Putamen (tissue), 1 donor: ENCODE data around the gene GFPT1.

Experiments
- DNase-seq: peaks from one replicate; pipeline ENCODE4 v3.0.0-alpha.2; 2016; ENCODE audit warnings: low spot score

GFPT1 gene

GRCh38 chr2:69316550-69316949 lies 70.5 kb downstream of the GFPT1 start:
- no peak for DNase-seq

DNA sequence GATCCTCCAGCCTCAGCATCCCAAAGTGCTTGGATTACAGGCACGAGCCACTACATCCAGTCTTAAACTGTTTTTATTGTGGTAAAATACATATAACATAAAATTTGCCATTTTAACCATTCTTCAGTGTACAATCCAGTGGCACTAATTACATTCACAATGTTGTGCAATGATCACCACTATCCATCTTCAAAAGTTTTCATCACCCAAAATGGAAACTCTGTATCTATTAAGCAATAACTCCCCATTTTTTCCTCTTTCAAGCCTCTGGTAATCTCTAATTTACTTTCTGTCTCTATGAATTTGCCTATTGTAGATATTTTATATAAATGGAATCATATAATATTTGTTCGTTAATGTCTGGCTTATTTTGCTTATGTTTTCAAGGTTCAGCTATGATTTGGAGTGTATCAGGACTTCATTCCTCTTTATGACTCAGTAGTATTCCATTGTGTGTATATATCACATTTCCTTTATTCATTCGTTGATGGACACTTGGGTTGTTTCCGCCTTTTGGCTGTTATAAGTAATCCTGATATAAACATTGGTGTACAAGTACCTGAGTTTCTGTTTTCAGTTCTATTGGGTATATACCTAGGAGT lies 71.8 kb downstream of the GFPT1 start:
- DNase-seq = no peak

GRCh38 chr2:69311024-69311416 lies 76.0 kb downstream of the GFPT1 start:
- no peak for DNase-seq

GRCh38 chr2:69310111-69311023 lies 76.7 kb downstream of the GFPT1 start:
- no peak for DNase-seq

GRCh38 chr2:69309351-69310110 lies 77.5 kb downstream of the GFPT1 start:
- DNase-seq = no peak

DNA sequence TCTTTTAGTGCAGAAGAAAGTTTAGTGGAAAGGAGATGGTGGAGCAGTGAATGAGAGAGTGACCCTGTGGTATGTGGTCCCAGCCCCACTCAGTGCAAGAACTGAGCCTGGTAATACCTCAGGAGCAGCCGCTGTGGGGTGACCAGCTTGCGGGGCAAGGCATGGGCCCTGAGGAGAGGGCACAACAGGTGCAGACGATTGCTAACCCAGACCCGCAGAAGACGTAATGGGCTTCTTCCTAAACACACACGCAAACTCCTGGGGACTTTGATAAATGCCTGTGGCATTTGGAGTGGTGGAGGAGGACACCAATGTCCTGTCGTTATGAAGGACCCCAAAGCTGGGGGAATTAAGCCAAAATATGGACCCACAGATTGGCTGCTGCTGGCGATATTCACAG lies 78.7 kb downstream of the GFPT1 start:
- DNase-seq = no peak

DNA sequence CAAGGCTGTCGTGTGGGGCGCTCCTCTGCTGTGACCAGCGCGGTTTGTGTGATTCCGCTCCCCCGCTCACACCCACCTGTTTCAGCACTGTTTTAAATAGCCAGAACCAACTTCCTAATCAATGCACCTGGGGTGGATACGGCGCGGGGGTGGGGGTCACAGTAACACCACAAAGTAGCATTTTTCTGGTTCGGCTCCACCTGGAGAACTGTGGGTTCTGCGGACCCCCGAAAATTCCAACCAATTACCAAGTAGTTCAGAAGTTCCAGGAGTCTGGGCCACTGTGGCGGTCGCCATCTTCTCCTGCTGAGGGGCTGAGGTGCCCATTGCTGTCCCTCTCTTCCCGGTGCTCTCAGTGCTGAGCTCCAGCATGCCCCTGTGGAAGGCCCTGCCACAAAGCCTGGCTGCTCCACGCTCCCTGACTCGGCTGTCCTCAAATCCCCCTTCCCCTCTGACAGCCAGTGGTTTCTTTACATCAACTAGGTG lies 79.4 kb downstream of the GFPT1 start:
- no peak for DNase-seq

- peak; percentile 43 for DNase-seq
These were observed 80.0 kb downstream of the GFPT1 start for GRCh38 chr2:69306822-69307578.

DNA sequence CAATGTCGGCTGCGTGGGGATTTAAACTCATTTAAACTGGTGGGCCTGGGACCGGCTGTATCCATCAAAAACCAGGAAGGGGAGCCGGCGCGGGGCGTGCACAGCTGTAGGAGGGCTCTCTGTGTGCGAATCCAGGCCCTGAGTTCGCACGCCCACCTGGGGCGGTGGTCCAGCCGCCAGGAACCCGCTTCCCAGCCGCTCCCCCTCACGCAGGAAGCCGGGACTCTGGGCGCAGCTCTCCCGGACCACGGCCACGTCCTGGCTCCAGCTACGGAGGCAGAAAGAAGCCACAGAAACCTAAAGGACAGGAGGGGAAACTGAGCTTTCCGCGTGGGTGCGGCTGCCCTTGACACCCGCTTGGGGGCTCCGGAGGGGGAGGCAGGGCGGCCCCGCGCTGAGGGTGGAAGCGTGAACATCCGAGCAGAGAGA lies 80.6 kb downstream of the GFPT1 start:
- no peak for DNase-seq

GRCh38 chr2:69305712-69306392 lies 81.2 kb downstream of the GFPT1 start:
- DNase-seq = no peak

GRCh38 chr2:69305166-69305565 lies 81.9 kb downstream of the GFPT1 start:
- DNase-seq = no peak

- no peak for DNase-seq
These were observed 82.4 kb downstream of the GFPT1 start for GRCh38 chr2:69304656-69305055.

- no peak for DNase-seq
These were observed 86.4 kb downstream of the GFPT1 start for GRCh38 chr2:69300650-69301049.

DNA sequence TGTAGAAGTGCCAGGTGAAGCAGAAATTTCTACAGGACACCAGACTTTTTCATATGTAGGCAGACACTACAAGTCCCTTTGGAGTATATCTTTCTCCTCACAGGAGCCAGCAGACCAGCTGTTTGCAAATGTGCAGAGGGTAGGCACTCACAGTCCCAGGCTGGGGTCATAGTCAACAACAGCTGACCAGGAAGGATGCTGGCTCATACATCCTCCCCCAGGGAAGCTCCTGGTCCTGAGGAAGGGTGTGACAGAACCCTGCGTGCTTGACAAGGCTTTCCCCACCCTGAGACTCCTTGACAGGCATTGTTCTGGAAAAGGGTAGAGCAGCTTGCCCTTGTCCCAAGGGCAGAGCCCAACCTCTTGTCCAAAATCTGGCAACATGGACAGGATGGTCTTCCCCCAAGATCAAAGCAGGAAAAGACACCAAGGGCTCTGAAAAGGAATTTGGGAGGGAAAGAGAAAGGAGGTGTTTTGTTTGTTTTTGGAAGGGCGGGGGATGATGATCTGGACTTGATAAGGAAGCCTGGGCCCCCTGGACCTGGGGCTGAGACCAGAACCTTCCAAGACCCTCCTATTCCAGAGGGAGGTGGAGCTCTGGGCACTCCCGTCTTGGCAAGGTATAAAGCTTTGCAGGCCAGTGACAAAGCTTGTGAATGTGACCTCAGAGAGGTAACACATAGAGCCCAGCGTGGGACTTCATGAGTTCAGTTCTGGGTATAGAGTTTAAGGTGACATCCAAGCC lies 87.1 kb downstream of the GFPT1 start:
- no peak for DNase-seq

DNA sequence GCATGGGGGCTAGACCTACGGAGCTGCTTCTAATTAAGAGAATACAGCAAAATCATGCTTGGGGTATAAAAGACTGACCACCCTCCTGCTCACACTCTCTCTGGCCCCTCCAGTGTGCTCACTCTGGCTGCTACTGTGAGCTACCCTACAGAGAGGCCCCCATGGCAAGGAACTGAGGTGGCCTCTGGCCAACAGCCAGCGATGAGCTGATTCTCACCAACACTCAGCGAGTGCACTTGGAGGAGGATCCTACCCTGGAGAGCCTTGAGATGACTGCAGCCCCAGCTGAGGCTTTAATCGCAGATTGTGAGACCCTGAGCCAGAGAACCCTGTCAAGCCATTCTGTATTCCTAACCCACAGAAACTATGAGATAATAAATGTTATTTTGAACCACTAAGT lies 88.2 kb downstream of the GFPT1 start:
- no peak for DNase-seq

- no peak for DNase-seq
These were observed 88.8 kb downstream of the GFPT1 start for GRCh38 chr2:69298261-69298660.

DNA sequence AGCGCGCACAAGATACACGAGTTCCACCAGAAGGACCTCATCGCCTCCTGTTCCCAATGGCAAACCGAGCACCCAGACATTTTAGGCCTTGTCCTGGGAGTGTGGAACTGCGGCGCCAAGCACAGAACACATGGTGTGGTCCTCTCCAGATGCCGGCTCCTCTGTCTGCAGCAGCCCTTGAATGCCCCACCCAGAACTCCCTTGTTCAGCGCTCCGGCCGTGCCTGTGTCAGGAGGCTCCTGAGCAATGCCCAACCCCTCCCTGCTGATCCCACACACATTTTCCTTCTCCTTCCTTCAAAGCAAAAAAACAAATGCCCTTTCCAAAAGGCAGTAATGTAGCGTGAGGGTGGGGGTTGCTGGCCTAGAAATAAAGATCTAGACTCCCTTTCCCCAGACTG lies 89.8 kb downstream of the GFPT1 start:
- DNase-seq = no peak

DNA sequence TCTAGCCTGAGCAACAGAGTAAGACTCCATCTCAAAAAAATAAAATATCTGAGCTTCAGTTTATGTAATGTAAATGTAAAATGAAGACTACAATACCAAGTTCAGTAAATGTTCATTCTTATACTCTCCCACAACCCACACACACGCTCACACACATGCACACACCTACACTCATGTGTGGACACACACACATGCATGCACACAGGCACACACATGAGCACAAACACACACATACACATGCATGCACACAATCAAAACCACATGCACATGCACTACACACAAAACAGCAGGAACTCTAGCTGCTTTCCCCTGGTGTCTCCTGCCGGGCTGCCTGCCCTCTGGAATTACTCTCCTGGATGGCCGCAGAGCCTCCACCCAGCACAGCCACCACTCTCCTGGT lies 90.6 kb downstream of the GFPT1 start:
- DNase-seq = no peak

- DNase-seq = no peak
These were observed 94.8 kb downstream of the GFPT1 start for GRCh38 chr2:69292256-69292655.

GRCh38 chr2:69291721-69292120 lies 95.3 kb downstream of the GFPT1 start:
- no peak for DNase-seq
